IMR-90 (cell line): ENCODE measurements around the gene RPL26. TPM values are rescaled to one million over a fixed set of nuclear protein-coding genes. Genes with fewer than 3 reads are reported as not detected.

Source experiments
- ATAC-seq: fragments of 200-7000 bp; cut with Tn5 transposase; 2 replicates; pipeline ENCODE4 v1.9.1; 2020; ENCODE audit warnings: low read depth, mild to moderate bottlenecking, moderate library complexity
- BruUV-seq: library from RNA; stranded (reverse); fragments of 400-500 nt; replicated peaks from 2 replicates; lab custom pipeline; 2021; lab: Mats Ljungman, UMichigan
- CTCF ChIA-PET: fragments of 300-600 bp; formaldehyde crosslinking; extraction: SDS; loops from one replicate; lab custom pipeline; 2021; ENCODE audit warnings: antibody characterized with exemption; lab: Yijun Ruan, JAX
- POLR2A ChIA-PET: fragments of 300-600 bp; sonication (Branson Sonifier 250); formaldehyde crosslinking; loops from one replicate; lab custom pipeline; 2022; ENCODE audit warnings: antibody characterized with exemption; ENCODE audit not compliant: unreplicated experiment; lab: Charles Lee
- DNase-seq: peaks from one replicate; pipeline ENCODE4 v3.0.0; 2013
- H2AFZ ChIP-seq: replicated peaks from 2 replicates; pipeline ENCODE3; 2013; ENCODE audit warnings: low read length, mild to moderate bottlenecking; ENCODE audit not compliant: poor library complexity
- H2AK5ac ChIP-seq: 2 replicates; pipeline ENCODE4 v1.6.1; 2013; ENCODE audit warnings: low read depth, low read length, inconsistent platforms
- H2AK9ac ChIP-seq: replicated peaks from 2 replicates; pipeline ENCODE3; 2013; ENCODE audit warnings: mild to moderate bottlenecking, low read depth, low read length, moderate library complexity; ENCODE audit not compliant: poor library complexity
- H2BK120ac ChIP-seq: 2 replicates; pipeline ENCODE4 v1.6.1; 2013; ENCODE audit warnings: low read depth, low read length, inconsistent platforms
- H2BK15ac ChIP-seq: 3 replicates; pipeline ENCODE4 v1.6.1; 2013; ENCODE audit warnings: low read depth, low read length, inconsistent platforms
- H2BK20ac ChIP-seq: 2 replicates; pipeline ENCODE4 v1.6.1; 2013; ENCODE audit warnings: low read depth, mild to moderate bottlenecking, inconsistent platforms, low read length, moderate library complexity
- H2BK5ac ChIP-seq: 2 replicates; pipeline ENCODE4 v1.6.1; 2013; ENCODE audit warnings: mild to moderate bottlenecking, low read depth, low read length, inconsistent platforms; ENCODE audit not compliant: poor library complexity, severe bottlenecking
- H3K14ac ChIP-seq: replicated peaks from 2 replicates; pipeline ENCODE4 v1.6.1; 2013; ENCODE audit warnings: low read depth, low read length, inconsistent platforms
- H3K18ac ChIP-seq: 2 replicates; pipeline ENCODE4 v1.6.1; 2013; ENCODE audit warnings: low read depth, low read length, control low read depth
- H3K23ac ChIP-seq: 2 replicates; pipeline ENCODE4 v1.6.1; 2013; ENCODE audit warnings: low read depth, low read length, inconsistent platforms
- H3K27ac ChIP-seq: 2 replicates; pipeline ENCODE4 v1.5.1; 2013; ENCODE audit warnings: mild to moderate bottlenecking, control low read depth, low read length; ENCODE audit not compliant: insufficient read depth
- H3K27me3 ChIP-seq: 2 replicates; pipeline ENCODE4 v1.6.1; 2013; ENCODE audit warnings: low read length; ENCODE audit not compliant: control insufficient read depth, insufficient read depth
- H3K36me3 ChIP-seq: 2 replicates; pipeline ENCODE4 v1.6.1; 2013; ENCODE audit warnings: low read length, mixed read lengths; ENCODE audit not compliant: control insufficient read depth, insufficient read depth
- H3K4ac ChIP-seq: 2 replicates; pipeline ENCODE4 v1.6.1; 2013; ENCODE audit warnings: low read depth, low read length, inconsistent platforms
- H3K4me1 ChIP-seq: 2 replicates; pipeline ENCODE4 v1.6.1; 2013; ENCODE audit warnings: low read length, mixed read lengths; ENCODE audit not compliant: control insufficient read depth, insufficient read depth
- H3K4me2 ChIP-seq: 2 replicates; pipeline ENCODE4 v1.6.1; 2013; ENCODE audit warnings: low read depth, mild to moderate bottlenecking, control low read depth, low read length, moderate library complexity
- H3K4me3 ChIP-seq: 2 replicates; pipeline ENCODE4 v1.5.1; 2013; ENCODE audit warnings: low read depth, mild to moderate bottlenecking, control low read depth, low read length, moderate library complexity; ENCODE audit not compliant: insufficient read depth
- H3K56ac ChIP-seq: 2 replicates; pipeline ENCODE4 v1.6.1; 2013; ENCODE audit warnings: low read length, inconsistent platforms; ENCODE audit not compliant: insufficient read depth; ENCODE audit errors: extremely low read depth
- H3K79me1 ChIP-seq, 2 experiments: 2 replicates each; pipeline ENCODE4 v1.6.1; 2013; ENCODE audit warnings: low read length in 2 of 2, inconsistent platforms in 1 of 2, low read depth in 1 of 2
- H3K9ac ChIP-seq: 2 replicates; pipeline ENCODE4 v1.6.1; 2013; ENCODE audit warnings: low read depth, low read length, control low read depth
- H3K9me1 ChIP-seq: 2 replicates; pipeline ENCODE4 v1.6.1; 2013; ENCODE audit warnings: low read length, inconsistent platforms; ENCODE audit not compliant: insufficient read depth
- H3K9me3 ChIP-seq: 2 replicates; pipeline ENCODE4 v1.6.1; 2013; ENCODE audit warnings: low read length; ENCODE audit not compliant: control insufficient read depth, insufficient read depth
- H4K20me1 ChIP-seq: 2 replicates; pipeline ENCODE4 v1.6.1; 2013; ENCODE audit warnings: low read length, inconsistent platforms; ENCODE audit not compliant: insufficient read depth
- H4K5ac ChIP-seq: 2 replicates; pipeline ENCODE4 v1.6.1; 2013; ENCODE audit warnings: mild to moderate bottlenecking, low read depth, low read length, control low read depth
- H4K8ac ChIP-seq, 2 experiments: 2 replicates each; pipeline ENCODE4 v1.6.1; 2013; ENCODE audit warnings: low read depth in 2 of 2, low read length in 2 of 2, control low read depth in 1 of 2, inconsistent platforms in 1 of 2
- H4K91ac ChIP-seq: 2 replicates; pipeline ENCODE4 v1.6.1; 2013; ENCODE audit warnings: low read depth, low read length, inconsistent platforms; ENCODE audit not compliant: insufficient read depth
- BHLHE40 ChIP-seq: fragments of 150-350 bp; IDR thresholded peaks from 2 replicates; pipeline ENCODE4 v1.6.1; 2016; ENCODE audit warnings: mild to moderate bottlenecking, low read depth, low read length
- CEBPB ChIP-seq: IDR thresholded peaks from 2 replicates; pipeline ENCODE4 v1.6.1; 2012; ENCODE audit warnings: low read depth, low read length, improper control_type of control experiment
- CHD1 ChIP-seq: IDR thresholded peaks from 2 replicates; pipeline ENCODE4 v1.6.1; 2012; ENCODE audit warnings: low read depth, low read length, improper control_type of control experiment
- CTCF ChIP-seq: conservative IDR thresholded peaks from 2 replicates; pipeline ENCODE4 v1.5.1; 2012; ENCODE audit warnings: mild to moderate bottlenecking, low read depth, low read length, improper control_type of control experiment
- FOS ChIP-seq: fragments of 150-350 bp; IDR thresholded peaks from 2 replicates; pipeline ENCODE4 v1.6.1; 2016; ENCODE audit warnings: low read depth, low read length
- MAFK ChIP-seq: IDR thresholded peaks from 2 replicates; pipeline ENCODE4 v1.6.1; 2012; ENCODE audit warnings: low read depth, low read length, improper control_type of control experiment
- MAZ ChIP-seq: IDR thresholded peaks from 2 replicates; pipeline ENCODE4 v1.6.1; 2012; ENCODE audit warnings: low read depth, mild to moderate bottlenecking, low read length, improper control_type of control experiment, moderate library complexity, borderline replicate concordance
- MXI1 ChIP-seq: IDR thresholded peaks from 2 replicates; pipeline ENCODE4 v1.6.1; 2012; ENCODE audit warnings: low read depth, mild to moderate bottlenecking, low read length, moderate library complexity, borderline replicate concordance
- NFE2L2 ChIP-seq: fragments of 150-350 bp; IDR thresholded peaks from 2 replicates; pipeline ENCODE4 v1.6.1; 2016; ENCODE audit warnings: low read depth, mild to moderate bottlenecking, low read length
- POLR2A ChIP-seq: IDR thresholded peaks from 2 replicates; pipeline ENCODE4 v1.6.1; 2012; ENCODE audit warnings: mild to moderate bottlenecking, low read depth, low read length
- RAD21 ChIP-seq: IDR thresholded peaks from 2 replicates; pipeline ENCODE4 v1.6.1; 2012; ENCODE audit warnings: low read length, improper control_type of control experiment
- RCOR1 ChIP-seq: IDR thresholded peaks from 2 replicates; pipeline ENCODE4 v1.6.1; 2012; ENCODE audit warnings: mild to moderate bottlenecking, low read length, improper control_type of control experiment; ENCODE audit not compliant: insufficient replicate concordance
- RFX5 ChIP-seq: IDR thresholded peaks from 2 replicates; pipeline ENCODE4 v1.8.0; 2012; ENCODE audit warnings: low read depth, mild to moderate bottlenecking, low read length, moderate library complexity
- SMC3 ChIP-seq: fragments of 150-350 bp; IDR thresholded peaks from 2 replicates; pipeline ENCODE4 v1.6.1; 2016; ENCODE audit warnings: low read depth, mild to moderate bottlenecking, antibody characterized with exemption, low read length, moderate library complexity
- WGBS, 2 experiments: methylation state at CpG; one replicate each; pipeline versions ENCODE4 v1.1.5 to v1.1.7; 2013; ENCODE audit warnings: missing lambda C conversion rate in 2 of 2; ENCODE audit not compliant: insufficient read length in 1 of 2; ENCODE audit errors: extremely low coverage in 2 of 2; 5-methylcytosine and 5-hydroxymethylcytosine counted together
- dilution Hi-C: fragments of 300-500 bp; cut with HindIII; formaldehyde crosslinking; loops from one replicate; pipeline ENCODE4 v1.14.3; 2018; ENCODE audit warnings: low sequenced_read_pairs; ENCODE audit not compliant: unreplicated experiment
- in situ Hi-C: fragments of 300-500 bp; cut with MboI; formaldehyde crosslinking; loops from 3 replicates; pipeline ENCODE4 v1.14.3; 2019; ENCODE audit warnings: low sequenced_read_pairs, inconsistent platforms, mixed read lengths
- intact Hi-C: fragments of 100-400 bp; cut with micrococcal nuclease; formaldehyde crosslinking; loops from 2 replicates; pipeline ENCODE4 v1.10.0; 2022
- polyA plus RNA-seq, 3 experiments: library from polyadenylated mRNA; depleted of rRNA; stranded (reverse); fragments of >200 nt; gene quantifications; 2 replicates each; pipeline ENCODE4 v1.2.3, GENCODE V29; 2012; ENCODE audit warnings: low replicate concordance in 1 of 3
- total RNA-seq: library from RNA; depleted of rRNA; stranded (reverse); fragments of >200 nt; gene quantifications from 2 replicates; pipeline ENCODE4 v1.2.3, GENCODE V29; 2012
- TF ChIP-seq, protein P1 (sequence below): fragments of 150-350 bp; IDR thresholded peaks from 2 replicates; pipeline ENCODE4 v1.6.1; 2016; ENCODE audit warnings: low read depth, mild to moderate bottlenecking, low read length, moderate library complexity, borderline replicate concordance
- TF ChIP-seq, protein P2 (sequence below): fragments of 150-350 bp; IDR thresholded peaks from 2 replicates; pipeline ENCODE4 v1.6.1; 2017; ENCODE audit warnings: mild to moderate bottlenecking, antibody characterized with exemption, low read length, low read depth

RPL26 gene
- total and polyA plus RNA-seq, 2 of the 4 experiments (the other 2 are of a cell fraction) = 4,763 to 5,013 TPM

- Histone ChIP-seq H2BK120ac (no peak overlapping the region), H2BK5ac (no peak overlapping the region), H3K4ac (no peak overlapping the region), H2AK9ac (no peak overlapping the region), H2BK20ac (no peak overlapping the region), H3K36me3 (no peaks in the 10 kb centered on the region), H3K18ac (no peak overlapping the region), H3K9me3 (no peaks in the 10 kb centered on the region), H3K4me1 (no peaks in the 10 kb centered on the region), H2AFZ (no peak overlapping the region), H3K4me2 (no peak overlapping the region), H3K23ac (no peak overlapping the region), H3K27ac (no peak overlapping the region), H3K56ac (no peak overlapping the region), H3K79me1 (no peaks in the 10 kb centered on the region), H4K20me1 (no peaks in the 10 kb centered on the region), H3K4me3 (no peak overlapping the region), H4K5ac (no peak overlapping the region), H3K9ac (no peak overlapping the region), H2BK15ac (no peak overlapping the region), H3K14ac (no peak overlapping the region), H3K9me1 (peaks cover under 1% of the 10 kb centered on the region; the same call in 1 of the 2 replicates), H3K27me3 (peaks cover 9% of the 10 kb centered on the region), H4K8ac (no peak overlapping the region), H2AK5ac (no peak overlapping the region), H4K91ac (no peak overlapping the region)
- in situ Hi-C loops (no loop called here), dilution Hi-C loops (no loop called here), intact Hi-C loops (no loop called here)
- TF ChIP-seq RAD21 (no peak), CEBPB (no peak), CTCF (no peak), SMC3 (no peak), POLR2A (no peak), FOS (no peak), MAZ (no peak), MAFK (no peak), CHD1 (no peak), RFX5 (no peak), MXI1 (no peak), BHLHE40 (no peak), RCOR1 (no peak), NFE2L2 (no peak)
- TF ChIP-seq, protein P1, sequence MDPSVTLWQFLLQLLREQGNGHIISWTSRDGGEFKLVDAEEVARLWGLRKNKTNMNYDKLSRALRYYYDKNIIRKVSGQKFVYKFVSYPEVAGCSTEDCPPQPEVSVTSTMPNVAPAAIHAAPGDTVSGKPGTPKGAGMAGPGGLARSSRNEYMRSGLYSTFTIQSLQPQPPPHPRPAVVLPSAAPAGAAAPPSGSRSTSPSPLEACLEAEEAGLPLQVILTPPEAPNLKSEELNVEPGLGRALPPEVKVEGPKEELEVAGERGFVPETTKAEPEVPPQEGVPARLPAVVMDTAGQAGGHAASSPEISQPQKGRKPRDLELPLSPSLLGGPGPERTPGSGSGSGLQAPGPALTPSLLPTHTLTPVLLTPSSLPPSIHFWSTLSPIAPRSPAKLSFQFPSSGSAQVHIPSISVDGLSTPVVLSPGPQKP = no peak
- TF ChIP-seq, protein P2, sequence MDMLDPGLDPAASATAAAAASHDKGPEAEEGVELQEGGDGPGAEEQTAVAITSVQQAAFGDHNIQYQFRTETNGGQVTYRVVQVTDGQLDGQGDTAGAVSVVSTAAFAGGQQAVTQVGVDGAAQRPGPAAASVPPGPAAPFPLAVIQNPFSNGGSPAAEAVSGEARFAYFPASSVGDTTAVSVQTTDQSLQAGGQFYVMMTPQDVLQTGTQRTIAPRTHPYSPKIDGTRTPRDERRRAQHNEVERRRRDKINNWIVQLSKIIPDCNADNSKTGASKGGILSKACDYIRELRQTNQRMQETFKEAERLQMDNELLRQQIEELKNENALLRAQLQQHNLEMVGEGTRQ = no peak
- POLR2A ChIA-PET = no interaction called here
- CTCF ChIA-PET = interaction anchor here (1.0 kb wide), 1 partner anchor 11 kb away, joined by 3 read pairs; no protein-coding TSS in a partner anchor
- BruUV-seq = no TSS peak
- no peak for DNase-seq
- no peak for ATAC-seq
- WGBS, 2 experiments = no CpG with 5 or more reads among the region's 3 CpGs
These were observed 43.8 kb upstream of the RPL26 start for GRCh38 chr17:8426802-8427201.
